Thoracic aorta (tissue), 2 donors: ENCODE data around the gene GPR34. TPM values are rescaled to one million over a fixed set of nuclear protein-coding genes. Genes with fewer than 3 reads are reported as not detected.
"Not testable (repeated sequence)": the region's sequence is repeated elsewhere in the genome, so short reads cannot be mapped to it uniquely, and the experiment has no call there.

ENCODE experiments used
- ATAC-seq: fragments of 150-250 bp; one replicate; pipeline ENCODE4 v1.8.0; 2017; ENCODE audit warnings: low read depth; ENCODE audit not compliant: insufficient number of reproducible peaks, low FRiP score
- DNase-seq: peaks from one replicate; pipeline ENCODE4 v3.0.0-alpha.2; 2020; ENCODE audit warnings: low spot score
- H3K27ac ChIP-seq, 2 donors: fragments of 200-600 bp; sonication (generic); 1 replicate in 1 of 2; 2 replicates in 1 of 2; pipeline ENCODE4 v1.5.1; 2016; ENCODE audit warnings: mild to moderate bottlenecking in 2 of 2, moderate library complexity in 2 of 2
- H3K27me3 ChIP-seq: fragments of 200-600 bp; sonication (generic); replicated peaks from 2 replicates; pipeline ENCODE4 v1.6.0; 2016; ENCODE audit warnings: mild to moderate bottlenecking; ENCODE audit not compliant: insufficient read depth
- H3K36me3 ChIP-seq: fragments of 200-600 bp; sonication (generic); one replicate; pipeline ENCODE4 v1.5.1; 2016
- H3K4me1 ChIP-seq, 2 donors: fragments of 200-600 bp; sonication (generic); 1 replicate in 1 of 2; 2 replicates in 1 of 2; pipeline versions ENCODE4 v1.5.1 to v1.6.0; 2016; ENCODE audit warnings: low read depth in 2 of 2, mild to moderate bottlenecking in 1 of 2; ENCODE audit not compliant: control insufficient read depth in 1 of 2
- H3K4me3 ChIP-seq: fragments of 200-600 bp; sonication (generic); 2 replicates; pipeline ENCODE4 v1.5.1; 2016; ENCODE audit warnings: mild to moderate bottlenecking
- H3K9me3 ChIP-seq: fragments of 200-600 bp; sonication (generic); 2 replicates; pipeline ENCODE4 v1.5.1; 2016
- CTCF ChIP-seq: fragments of 200-600 bp; sonication (generic); IDR thresholded peaks from one replicate; pipeline ENCODE4 v1.5.1; 2019; ENCODE audit warnings: antibody characterized with exemption
- total RNA-seq, 2 donors: library from RNA; depleted of rRNA; stranded (reverse); fragments of >200 nt; gene quantifications; one replicate each; pipeline versions ENCODE4 v1.1.0 to v1.2.3, GENCODE V29; 2016

GPR34 gene
- total RNA-seq, 2 donors from 2014 or later: 28.0 to 38.6 TPM

- Histone ChIP-seq H3K4me1 (peaks cover 22 to 49% of the 10 kb centered on the region in 2 donors), H3K36me3 (no peaks in the 10 kb centered on the region), H3K4me3 (no peak overlapping the region), H3K27me3 (no peaks in the 10 kb centered on the region), H3K9me3 (no peaks in the 10 kb centered on the region), H3K27ac (no peak overlapping the region)
- TF ChIP-seq CTCF: no peak
- DNase-seq (no peak), ATAC-seq (no peak)
These were observed 21.1 kb upstream of the GPR34 start for GRCh38 chrX:41667631-41668030.

DNA sequence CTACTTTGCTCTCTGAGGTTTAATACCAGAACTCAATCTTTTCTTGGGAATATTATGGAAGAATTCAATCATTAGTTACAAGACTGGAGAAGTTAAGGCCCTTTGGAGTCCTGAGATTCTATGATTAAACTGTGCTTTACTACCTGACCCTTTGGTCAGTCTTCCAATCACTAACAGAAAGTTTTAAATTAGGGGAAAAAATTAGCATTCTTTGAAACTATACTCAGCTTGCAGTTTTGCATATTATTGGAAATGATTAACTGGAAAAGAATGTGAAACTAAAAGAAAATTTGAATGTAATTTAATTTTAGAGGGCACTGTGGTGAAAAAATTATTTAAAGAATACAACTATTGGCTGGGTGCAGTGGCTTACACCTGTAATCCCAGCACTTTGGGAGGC, 18.7 kb upstream of the GPR34 start:
- no peak for DNase-seq
- Histone ChIP-seq H3K27me3 (no peaks in the 10 kb centered on the region), H3K4me1 (peaks cover 15 to 24% of the 10 kb centered on the region in 2 donors), H3K4me3 (no peak overlapping the region), H3K9me3 (no peaks in the 10 kb centered on the region), H3K36me3 (no peaks in the 10 kb centered on the region), H3K27ac (no peak overlapping the region)
- no peak for TF ChIP-seq CTCF
- ATAC-seq: no peak

DNA sequence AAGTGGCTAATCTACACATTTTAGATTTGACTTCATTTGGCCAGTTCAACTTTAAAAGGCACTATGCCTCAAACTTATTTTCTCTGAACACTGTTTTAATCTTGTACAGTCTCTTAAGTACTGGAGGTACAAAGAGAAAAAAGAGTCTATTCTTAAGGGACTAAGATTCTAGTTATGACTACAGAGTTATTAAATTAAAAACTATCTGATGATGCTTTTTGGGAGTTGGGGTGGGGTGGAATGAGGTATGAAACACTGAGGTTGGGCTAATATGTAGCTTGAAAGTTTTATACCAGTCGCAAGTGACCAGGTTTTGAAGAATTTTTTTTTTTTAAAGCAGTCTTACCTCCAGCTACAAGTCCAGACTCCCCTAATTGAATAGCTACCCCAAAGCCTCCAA, 17.7 kb upstream of the GPR34 start:
- Histone ChIP-seq H3K4me3 (no peak overlapping the region), H3K36me3 (no peaks in the 10 kb centered on the region), H3K27ac (no peak overlapping the region), H3K4me1 (peaks cover 8 to 15% of the 10 kb centered on the region in 2 donors), H3K27me3 (no peaks in the 10 kb centered on the region), H3K9me3 (no peaks in the 10 kb centered on the region)
- DNase-seq: no peak
- ATAC-seq: no peak
- no peak for TF ChIP-seq CTCF

- H3K9me3 ChIP-seq: no peaks in the 10 kb centered on the region
- no peak for ATAC-seq
- no peak overlapping the region for H3K27ac ChIP-seq
- no peak for TF ChIP-seq CTCF
- DNase-seq: no peak
- H3K36me3 ChIP-seq: no peaks in the 10 kb centered on the region
- no peaks in the 10 kb centered on the region for H3K27me3 ChIP-seq
- H3K4me1 ChIP-seq: peaks cover 0 to 12% of the 10 kb centered on the region in 2 donors
- no peak overlapping the region for H3K4me3 ChIP-seq
These were observed 16.1 kb upstream of the GPR34 start for GRCh38 chrX:41672643-41673042.

DNA sequence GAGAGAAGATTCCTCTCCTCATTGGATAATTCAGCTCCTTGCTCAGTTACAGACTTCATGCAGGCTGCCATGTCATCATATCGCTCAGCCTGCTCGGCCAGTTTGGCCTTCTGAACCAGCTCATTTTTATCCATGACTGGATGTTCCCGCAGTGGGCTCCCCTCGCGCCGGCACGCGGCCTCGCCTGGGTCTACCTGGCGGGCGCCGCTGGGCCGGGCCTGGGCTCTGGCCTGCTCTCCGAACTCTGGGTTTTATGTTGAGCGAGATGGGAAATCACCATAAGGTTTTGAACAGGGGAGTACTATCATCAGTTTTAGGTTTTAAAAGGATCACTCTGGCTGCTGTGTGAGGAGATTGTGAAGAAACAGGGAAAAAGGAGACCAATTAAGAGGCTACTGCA, 12.4 kb upstream of the GPR34 start:
- H3K4me3 ChIP-seq, ATAC-seq, H3K9me3 ChIP-seq, H3K27ac ChIP-seq, H3K27me3 ChIP-seq, DNase-seq, H3K36me3 ChIP-seq: not testable (repeated sequence)
- peaks cover 0 to 12% of the 10 kb centered on the region in 2 donors for H3K4me1 ChIP-seq
